DOHH2 (cell line): ENCODE data around the gene DCAF11.

Source experiments
- H3F3A ChIP-seq: fragments of 200-600 bp; sonication (generic), shearing (Covaris generic); 2 replicates; pipeline ENCODE4 v1.6.0; 2016; ENCODE audit warnings: antibody characterized with exemption, mild to moderate bottlenecking; ENCODE audit not compliant: control insufficient read depth, insufficient read depth
- H3K27ac ChIP-seq: fragments of 200-600 bp; sonication (generic); 2 replicates; pipeline ENCODE4 v1.5.1; 2014; ENCODE audit warnings: low read depth, mild to moderate bottlenecking, low read length, moderate library complexity
- H3K27me3 ChIP-seq: fragments of 200-600 bp; sonication (generic); 2 replicates; pipeline ENCODE4 v1.6.1; 2014; ENCODE audit warnings: mild to moderate bottlenecking, low read length, mixed read lengths; ENCODE audit not compliant: control insufficient read depth
- H3K36me3 ChIP-seq: fragments of 200-600 bp; sonication (generic); 2 replicates; pipeline ENCODE4 v1.6.1; 2014; ENCODE audit warnings: mild to moderate bottlenecking, low read length, moderate library complexity, mixed read lengths; ENCODE audit not compliant: control insufficient read depth
- H3K4me1 ChIP-seq: fragments of 200-600 bp; sonication (generic); 2 replicates; pipeline ENCODE4 v1.6.1; 2014; ENCODE audit warnings: mild to moderate bottlenecking, low read length, mixed read lengths; ENCODE audit not compliant: control insufficient read depth
- H3K4me2 ChIP-seq: fragments of 200-600 bp; sonication (generic); 2 replicates; pipeline ENCODE4 v1.6.0; 2014; ENCODE audit warnings: mild to moderate bottlenecking, low read length, moderate library complexity
- H3K4me3 ChIP-seq: fragments of 200-600 bp; sonication (generic); 2 replicates; pipeline ENCODE4 v1.5.1; 2014; ENCODE audit warnings: mild to moderate bottlenecking, low read length, mixed read lengths
- H3K79me2 ChIP-seq: fragments of 200-600 bp; sonication (generic); 2 replicates; pipeline ENCODE4 v1.6.1; 2014; ENCODE audit warnings: mild to moderate bottlenecking, low read length, mixed read lengths; ENCODE audit not compliant: control insufficient read depth
- H3K9me2 ChIP-seq: fragments of 200-600 bp; sonication (generic); replicated peaks from 2 replicates; pipeline ENCODE4 v1.6.1; 2014; ENCODE audit warnings: mild to moderate bottlenecking, low read length, mixed read lengths; ENCODE audit not compliant: control insufficient read depth
- H3K9me3 ChIP-seq: fragments of 200-600 bp; sonication (generic); 2 replicates; pipeline ENCODE4 v1.6.1; 2014; ENCODE audit warnings: antibody characterized with exemption, low read length, mixed read lengths; ENCODE audit not compliant: control insufficient read depth, insufficient read depth
- H4K20me1 ChIP-seq: fragments of 200-600 bp; sonication (generic); 2 replicates; pipeline ENCODE4 v1.6.0; 2014; ENCODE audit warnings: low read depth, mild to moderate bottlenecking, antibody characterized with exemption, low read length, moderate library complexity; ENCODE audit not compliant: control insufficient read depth, insufficient read depth
- EZH2phosphoT487 ChIP-seq: fragments of 200-600 bp; sonication (generic); IDR thresholded peaks from 2 replicates; pipeline ENCODE4 v1.6.1; 2017; ENCODE audit warnings: borderline replicate concordance, mild to moderate bottlenecking, antibody characterized with exemption, low read length, moderate library complexity, mixed read lengths
- TF ChIP-seq, protein P1 (sequence below): fragments of 200-600 bp; sonication (generic); IDR thresholded peaks from one replicate; pipeline ENCODE4 v1.5.1; 2014; ENCODE audit warnings: antibody characterized with exemption, mild to moderate bottlenecking, low read depth, low read length; ENCODE audit not compliant: poor library complexity, severe bottlenecking

Gene DCAF11

DNA sequence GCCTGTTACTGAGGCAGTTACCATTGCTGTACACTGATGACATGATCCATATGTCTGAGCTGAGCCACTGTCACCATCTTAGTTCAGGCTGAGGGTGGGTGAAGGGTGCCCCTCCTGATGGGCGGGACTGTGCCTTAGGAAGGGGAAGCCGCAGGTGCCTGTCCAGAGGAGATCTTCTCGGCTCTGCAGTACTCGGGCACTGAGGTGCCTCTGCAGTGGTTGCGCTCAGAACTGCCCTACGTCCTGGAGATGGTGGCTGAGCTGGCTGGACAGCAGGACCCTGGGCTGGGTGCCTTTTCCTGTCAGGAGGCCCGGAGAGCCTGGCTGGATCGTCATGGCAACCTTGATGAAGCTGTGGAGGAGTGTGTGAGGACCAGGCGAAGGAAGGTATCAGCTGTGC lies 36.4 kb downstream of the DCAF11 start:
- TF ChIP-seq EZH2phosphoT487 = no peak
- Histone ChIP-seq H3K36me3 (peaks cover 60% of the 10 kb centered on the region), H4K20me1 (peaks cover 3% of the 10 kb centered on the region; the same call in 1 of the 2 replicates), H3K4me3 (no peak overlapping the region), H3K79me2 (peaks cover 26% of the 10 kb centered on the region), H3K4me2 (no peak overlapping the region), H3K4me1 (peaks cover 10% of the 10 kb centered on the region), H3K27ac (no peak overlapping the region), H3K9me3 (no peaks in the 10 kb centered on the region), H3F3A (0 out of 2 replicates have a peak, but pooled peaks cover 3% of the 10 kb centered on the region), H3K27me3 (no peaks in the 10 kb centered on the region), H3K9me2 (no peaks in the 10 kb centered on the region)

- peaks cover 22% of the 10 kb centered on the region for H3K79me2 ChIP-seq
- peaks cover 10% of the 10 kb centered on the region for H3K4me1 ChIP-seq
- peaks cover 3% of the 10 kb centered on the region; the same call in 1 of the 2 replicates for H4K20me1 ChIP-seq
- no peaks in the 10 kb centered on the region for H3K9me2 ChIP-seq
- no peak overlapping the region for H3K4me2 ChIP-seq
- no peaks in the 10 kb centered on the region for H3K9me3 ChIP-seq
- peaks cover 60% of the 10 kb centered on the region for H3K36me3 ChIP-seq
- H3K4me3 ChIP-seq = no peak overlapping the region
- 0 out of 2 replicates have a peak, but pooled peaks cover 3% of the 10 kb centered on the region for H3F3A ChIP-seq
- TF ChIP-seq EZH2phosphoT487 = no peak
- TF ChIP-seq, protein P1, sequence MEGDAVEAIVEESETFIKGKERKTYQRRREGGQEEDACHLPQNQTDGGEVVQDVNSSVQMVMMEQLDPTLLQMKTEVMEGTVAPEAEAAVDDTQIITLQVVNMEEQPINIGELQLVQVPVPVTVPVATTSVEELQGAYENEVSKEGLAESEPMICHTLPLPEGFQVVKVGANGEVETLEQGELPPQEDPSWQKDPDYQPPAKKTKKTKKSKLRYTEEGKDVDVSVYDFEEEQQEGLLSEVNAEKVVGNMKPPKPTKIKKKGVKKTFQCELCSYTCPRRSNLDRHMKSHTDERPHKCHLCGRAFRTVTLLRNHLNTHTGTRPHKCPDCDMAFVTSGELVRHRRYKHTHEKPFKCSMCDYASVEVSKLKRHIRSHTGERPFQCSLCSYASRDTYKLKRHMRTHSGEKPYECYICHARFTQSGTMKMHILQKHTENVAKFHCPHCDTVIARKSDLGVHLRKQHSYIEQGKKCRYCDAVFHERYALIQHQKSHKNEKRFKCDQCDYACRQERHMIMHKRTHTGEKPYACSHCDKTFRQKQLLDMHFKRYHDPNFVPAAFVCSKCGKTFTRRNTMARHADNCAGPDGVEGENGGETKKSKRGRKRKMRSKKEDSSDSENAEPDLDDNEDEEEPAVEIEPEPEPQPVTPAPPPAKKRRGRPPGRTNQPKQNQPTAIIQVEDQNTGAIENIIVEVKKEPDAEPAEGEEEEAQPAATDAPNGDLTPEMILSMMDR = no peak
- H3K27me3 ChIP-seq = no peaks in the 10 kb centered on the region
- H3K27ac ChIP-seq = no peak overlapping the region
Observed at GRCh38 chr14:24151404-24152080, 37.0 kb downstream of the DCAF11 start.

DNA sequence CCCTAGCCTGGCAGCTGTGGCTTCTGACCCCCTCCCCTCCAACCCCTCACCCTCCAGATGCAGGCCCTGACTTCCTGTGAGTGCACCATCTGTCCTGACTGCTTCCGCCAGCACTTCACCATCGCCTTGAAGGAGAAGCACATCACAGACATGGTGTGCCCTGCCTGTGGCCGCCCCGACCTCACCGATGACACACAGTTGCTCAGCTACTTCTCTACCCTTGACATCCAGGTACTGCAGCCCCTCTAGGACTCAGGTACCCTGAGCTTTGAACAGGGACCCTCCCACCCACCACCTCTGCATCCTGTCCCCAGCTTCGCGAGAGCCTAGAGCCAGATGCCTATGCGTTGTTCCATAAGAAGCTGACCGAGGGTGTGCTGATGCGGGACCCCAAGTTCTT lies 40.5 kb downstream of the DCAF11 start:
- H3K27ac ChIP-seq = no peak overlapping the region
- H3K9me2 ChIP-seq = no peaks in the 10 kb centered on the region
- H3K4me1 ChIP-seq = no peaks in the 10 kb centered on the region
- TF ChIP-seq EZH2phosphoT487 = no peak
- no peaks in the 10 kb centered on the region for H3K27me3 ChIP-seq
- H3K4me2 ChIP-seq = no peak overlapping the region
- H3F3A ChIP-seq = no peaks in the 10 kb centered on the region
- H3K36me3 ChIP-seq = peaks cover 64% of the 10 kb centered on the region
- no peak overlapping the region for H3K4me3 ChIP-seq
- no peaks in the 10 kb centered on the region; the same call in 1 of the 2 replicates for H3K79me2 ChIP-seq
- no peaks in the 10 kb centered on the region for H3K9me3 ChIP-seq
- H4K20me1 ChIP-seq = no peaks in the 10 kb centered on the region

DNA sequence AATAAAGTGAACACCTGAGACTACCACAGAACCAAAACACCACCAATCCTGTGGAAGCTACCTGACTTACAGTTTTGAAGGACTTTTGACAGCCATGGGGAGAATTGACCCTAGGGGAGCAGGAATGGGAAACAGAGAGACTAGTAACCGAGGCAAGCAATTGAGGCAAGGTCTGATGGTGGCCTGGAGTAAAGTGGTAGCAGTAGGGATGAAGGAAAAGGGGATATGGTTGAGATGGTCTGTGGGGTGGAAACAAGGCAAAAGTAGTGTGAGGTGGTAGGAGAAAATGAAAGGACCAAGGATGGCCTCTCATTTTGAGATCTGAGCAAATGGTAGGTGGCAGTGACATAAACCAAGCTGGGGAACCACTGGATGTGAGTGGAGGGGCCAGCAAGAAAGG lies 42.3 kb downstream of the DCAF11 start:
- Histone ChIP-seq H3F3A (no peaks in the 10 kb centered on the region), H3K79me2 (peaks cover 4% of the 10 kb centered on the region), H3K36me3 (peaks cover 53% of the 10 kb centered on the region), H3K27me3 (no peaks in the 10 kb centered on the region), H3K9me3 (no peaks in the 10 kb centered on the region), H4K20me1 (no peaks in the 10 kb centered on the region), H3K4me3 (no peak overlapping the region), H3K4me1 (peaks cover 14% of the 10 kb centered on the region), H3K27ac (no peak overlapping the region), H3K4me2 (no peak overlapping the region), H3K9me2 (no peaks in the 10 kb centered on the region)
- TF ChIP-seq, protein P1 = no peak
- TF ChIP-seq EZH2phosphoT487 = no peak
